WTC11 (cell line): ENCODE data around the gene CAPN14. TPM values are rescaled to one million over a fixed set of nuclear protein-coding genes. Genes with fewer than 3 reads are reported as not detected.

ENCODE experiments used
- ATAC-seq: fragments of 200-7000 bp; cut with Tn5 transposase; 2 replicates; pipeline ENCODE4 v1.10.0; 2021; ENCODE audit warnings: mild to moderate bottlenecking, moderate library complexity
- CTCF ChIA-PET: fragments of 300-600 bp; sonication (Branson Sonifier 250); formaldehyde crosslinking; loops from one replicate; lab custom pipeline; 2021; ENCODE audit warnings: antibody characterized with exemption; lab: Charles Lee
- POLR2A ChIA-PET: fragments of 350-600 bp; sonication (Branson Sonifier 250); formaldehyde crosslinking; loops from one replicate; lab custom pipeline; 2021; ENCODE audit warnings: antibody characterized with exemption; lab: Charles Lee
- DNase-seq: peaks from one replicate; pipeline ENCODE4 v3.0.0; 2021; ENCODE audit warnings: low spot score
- H3K27ac Mint-ChIP-seq: 2 replicates; pipeline ENCODE4 v1.8.0; 2021; ENCODE audit warnings: mixed read lengths
- H3K27me3 Mint-ChIP-seq: 2 replicates; pipeline ENCODE4 v1.8.0; 2021; ENCODE audit warnings: low read depth, mild to moderate bottlenecking, moderate library complexity, mixed read lengths
- H3K36me3 Mint-ChIP-seq: 2 replicates; pipeline ENCODE4 v1.8.0; 2021; ENCODE audit warnings: mixed read lengths
- H3K4me1 Mint-ChIP-seq: 2 replicates; pipeline ENCODE4 v1.8.0; 2022; ENCODE audit warnings: mixed read lengths
- H3K4me3 Mint-ChIP-seq: 2 replicates; pipeline ENCODE4 v1.8.0; 2021; ENCODE audit warnings: mild to moderate bottlenecking, moderate library complexity, mixed read lengths
- H3K9me3 Mint-ChIP-seq: 2 replicates; pipeline ENCODE4 v1.8.0; 2021; ENCODE audit warnings: mixed read lengths
- CBFB ChIP-seq: sonication (generic); formaldehyde crosslinking; IDR thresholded peaks from 2 replicates; pipeline ENCODE4 v1.8.1; 2022; ENCODE audit warnings: mild to moderate bottlenecking, low read depth, missing genetic modification reagents
- ELF4 ChIP-seq: sonication (generic); formaldehyde crosslinking; IDR thresholded peaks from 2 replicates; pipeline ENCODE4 v1.8.1; 2022; ENCODE audit warnings: low read depth, mild to moderate bottlenecking, moderate library complexity, missing genetic modification reagents
- ETV6 ChIP-seq: sonication (generic); formaldehyde crosslinking; IDR thresholded peaks from 2 replicates; pipeline ENCODE4 v1.8.1; 2022; ENCODE audit warnings: mild to moderate bottlenecking, missing genetic modification reagents
- IRF2 ChIP-seq: sonication (generic); formaldehyde crosslinking; IDR thresholded peaks from 2 replicates; pipeline ENCODE4 v1.8.0; 2022; ENCODE audit warnings: low read depth, missing genetic modification reagents, borderline replicate concordance
- KAT7 ChIP-seq: sonication (generic); formaldehyde crosslinking; IDR thresholded peaks from 2 replicates; pipeline ENCODE4 v1.8.1; 2023; ENCODE audit warnings: missing genetic modification reagents, mild to moderate bottlenecking, borderline replicate concordance
- NR1H2 ChIP-seq: sonication (generic); formaldehyde crosslinking; IDR thresholded peaks from 2 replicates; pipeline ENCODE4 v1.9.0; 2021; ENCODE audit warnings: mild to moderate bottlenecking, moderate library complexity, missing genetic modification reagents
- PRRX2 ChIP-seq: fragments of 250-450 bp; sonication (Bioruptor Pico); IDR thresholded peaks from 2 replicates; pipeline ENCODE4 v1.8.0; 2021; ENCODE audit warnings: mild to moderate bottlenecking
- TCF7 ChIP-seq: sonication (generic); formaldehyde crosslinking; IDR thresholded peaks from 2 replicates; pipeline ENCODE4 v1.8.0; 2022; ENCODE audit warnings: mild to moderate bottlenecking, low read depth, missing genetic modification reagents, moderate library complexity
- TP53 ChIP-seq: sonication (generic); formaldehyde crosslinking; IDR thresholded peaks from 2 replicates; pipeline ENCODE4 v1.8.1; 2023; ENCODE audit warnings: mild to moderate bottlenecking, missing genetic modification reagents
- ZBTB21 ChIP-seq: sonication (generic); formaldehyde crosslinking; IDR thresholded peaks from 2 replicates; pipeline ENCODE4 v1.8.1; 2023; ENCODE audit warnings: mild to moderate bottlenecking, missing genetic modification reagents, borderline replicate concordance
- ZNF121 ChIP-seq: sonication (generic); formaldehyde crosslinking; IDR thresholded peaks from 2 replicates; pipeline ENCODE4 v1.8.0; 2023; ENCODE audit warnings: missing genetic modification reagents
- ZNF219 ChIP-seq: sonication (generic); formaldehyde crosslinking; IDR thresholded peaks from 2 replicates; pipeline ENCODE4 v1.8.0; 2023; ENCODE audit warnings: missing genetic modification reagents, mild to moderate bottlenecking, borderline replicate concordance
- ZNF396 ChIP-seq: fragments of 250-450 bp; sonication (Bioruptor Pico); IDR thresholded peaks from 2 replicates; pipeline ENCODE4 v1.8.0; 2021; ENCODE audit warnings: mild to moderate bottlenecking, moderate library complexity, borderline replicate concordance
- ZNF671 ChIP-seq: fragments of 250-450 bp; sonication (Bioruptor Pico); IDR thresholded peaks from 2 replicates; pipeline ENCODE4 v1.8.0; 2021; ENCODE audit warnings: mild to moderate bottlenecking
- total RNA-seq: library from RNA; stranded (reverse); gene quantifications from 3 replicates; pipeline ENCODE4 v1.2.3, GENCODE V29; 2021
- TF ChIP-seq, protein P1 (sequence below): sonication (generic); formaldehyde crosslinking; conservative IDR thresholded peaks from 2 replicates; pipeline ENCODE4 v1.8.1; 2023; ENCODE audit warnings: mild to moderate bottlenecking, low read depth, missing genetic modification reagents, moderate library complexity
- TF ChIP-seq, protein P2 (sequence below): sonication (generic); formaldehyde crosslinking; IDR thresholded peaks from 2 replicates; pipeline ENCODE4 v1.8.1; 2023; ENCODE audit warnings: mild to moderate bottlenecking, missing genetic modification reagents
- TF ChIP-seq, protein P3 (sequence below): fragments of 250-450 bp; sonication (Bioruptor Pico); IDR thresholded peaks from 2 replicates; pipeline ENCODE4 v1.9.0; 2021; ENCODE audit warnings: mild to moderate bottlenecking
- TF ChIP-seq, protein P4 (sequence below): fragments of 250-450 bp; sonication (Bioruptor Pico); conservative IDR thresholded peaks from 2 replicates; pipeline ENCODE4 v1.9.0; 2021; ENCODE audit warnings: mild to moderate bottlenecking
- TF ChIP-seq, protein P5 (sequence below): fragments of 250-450 bp; sonication (Bioruptor Pico); IDR thresholded peaks from 2 replicates; pipeline ENCODE4 v2.1.2; 2022; ENCODE audit warnings: mild to moderate bottlenecking, moderate library complexity
- TF ChIP-seq, protein P6 (sequence below): sonication (generic); formaldehyde crosslinking; IDR thresholded peaks from 2 replicates; pipeline ENCODE4 v1.8.0; 2023; ENCODE audit warnings: missing genetic modification reagents
- TF ChIP-seq, protein P7 (sequence below): fragments of 250-450 bp; sonication (Bioruptor Pico); IDR thresholded peaks from 2 replicates; pipeline ENCODE4 v1.9.0; 2021; ENCODE audit warnings: mild to moderate bottlenecking
- TF ChIP-seq, protein P8 (sequence below): sonication (generic); formaldehyde crosslinking; IDR thresholded peaks from 2 replicates; pipeline ENCODE4 v1.8.1; 2022; ENCODE audit warnings: low read depth, mild to moderate bottlenecking, moderate library complexity, missing genetic modification reagents, borderline replicate concordance

The CAPN14 gene
- total RNA-seq, 1 experiment from 2014 or later: 0.11 TPM

DNA sequence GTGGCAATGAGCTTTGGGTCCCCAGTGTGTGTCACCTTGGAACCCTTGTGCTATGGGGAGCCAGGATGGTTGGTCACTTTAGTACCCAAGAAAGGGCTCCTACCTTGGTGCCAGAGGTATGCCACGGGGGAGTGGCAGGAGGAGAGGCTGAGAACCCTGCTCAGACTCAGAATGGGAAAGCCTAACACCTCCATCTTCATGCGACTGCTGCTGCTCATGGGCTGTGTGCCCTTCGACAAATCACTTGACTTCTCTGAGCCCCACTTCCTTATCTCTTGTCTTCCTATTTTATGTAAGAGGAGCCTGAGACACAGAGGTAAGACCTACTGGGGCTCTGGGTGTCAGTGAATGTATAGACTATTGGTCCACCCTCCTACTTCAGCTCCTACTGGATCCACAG is 41.8 kb upstream of the CAPN14 start (continued):
- TF ChIP-seq, protein P1, sequence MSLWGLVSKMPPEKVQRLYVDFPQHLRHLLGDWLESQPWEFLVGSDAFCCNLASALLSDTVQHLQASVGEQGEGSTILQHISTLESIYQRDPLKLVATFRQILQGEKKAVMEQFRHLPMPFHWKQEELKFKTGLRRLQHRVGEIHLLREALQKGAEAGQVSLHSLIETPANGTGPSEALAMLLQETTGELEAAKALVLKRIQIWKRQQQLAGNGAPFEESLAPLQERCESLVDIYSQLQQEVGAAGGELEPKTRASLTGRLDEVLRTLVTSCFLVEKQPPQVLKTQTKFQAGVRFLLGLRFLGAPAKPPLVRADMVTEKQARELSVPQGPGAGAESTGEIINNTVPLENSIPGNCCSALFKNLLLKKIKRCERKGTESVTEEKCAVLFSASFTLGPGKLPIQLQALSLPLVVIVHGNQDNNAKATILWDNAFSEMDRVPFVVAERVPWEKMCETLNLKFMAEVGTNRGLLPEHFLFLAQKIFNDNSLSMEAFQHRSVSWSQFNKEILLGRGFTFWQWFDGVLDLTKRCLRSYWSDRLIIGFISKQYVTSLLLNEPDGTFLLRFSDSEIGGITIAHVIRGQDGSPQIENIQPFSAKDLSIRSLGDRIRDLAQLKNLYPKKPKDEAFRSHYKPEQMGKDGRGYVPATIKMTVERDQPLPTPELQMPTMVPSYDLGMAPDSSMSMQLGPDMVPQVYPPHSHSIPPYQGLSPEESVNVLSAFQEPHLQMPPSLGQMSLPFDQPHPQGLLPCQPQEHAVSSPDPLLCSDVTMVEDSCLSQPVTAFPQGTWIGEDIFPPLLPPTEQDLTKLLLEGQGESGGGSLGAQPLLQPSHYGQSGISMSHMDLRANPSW (CRISPR knock-in tag): no peak
- TF ChIP-seq, protein P2, sequence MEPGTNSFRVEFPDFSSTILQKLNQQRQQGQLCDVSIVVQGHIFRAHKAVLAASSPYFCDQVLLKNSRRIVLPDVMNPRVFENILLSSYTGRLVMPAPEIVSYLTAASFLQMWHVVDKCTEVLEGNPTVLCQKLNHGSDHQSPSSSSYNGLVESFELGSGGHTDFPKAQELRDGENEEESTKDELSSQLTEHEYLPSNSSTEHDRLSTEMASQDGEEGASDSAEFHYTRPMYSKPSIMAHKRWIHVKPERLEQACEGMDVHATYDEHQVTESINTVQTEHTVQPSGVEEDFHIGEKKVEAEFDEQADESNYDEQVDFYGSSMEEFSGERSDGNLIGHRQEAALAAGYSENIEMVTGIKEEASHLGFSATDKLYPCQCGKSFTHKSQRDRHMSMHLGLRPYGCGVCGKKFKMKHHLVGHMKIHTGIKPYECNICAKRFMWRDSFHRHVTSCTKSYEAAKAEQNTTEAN (CRISPR knock-in tag): no peak
- TF ChIP-seq, protein P3, sequence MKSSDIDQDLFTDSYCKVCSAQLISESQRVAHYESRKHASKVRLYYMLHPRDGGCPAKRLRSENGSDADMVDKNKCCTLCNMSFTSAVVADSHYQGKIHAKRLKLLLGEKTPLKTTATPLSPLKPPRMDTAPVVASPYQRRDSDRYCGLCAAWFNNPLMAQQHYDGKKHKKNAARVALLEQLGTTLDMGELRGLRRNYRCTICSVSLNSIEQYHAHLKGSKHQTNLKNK: no peak
- TF ChIP-seq, protein P4, sequence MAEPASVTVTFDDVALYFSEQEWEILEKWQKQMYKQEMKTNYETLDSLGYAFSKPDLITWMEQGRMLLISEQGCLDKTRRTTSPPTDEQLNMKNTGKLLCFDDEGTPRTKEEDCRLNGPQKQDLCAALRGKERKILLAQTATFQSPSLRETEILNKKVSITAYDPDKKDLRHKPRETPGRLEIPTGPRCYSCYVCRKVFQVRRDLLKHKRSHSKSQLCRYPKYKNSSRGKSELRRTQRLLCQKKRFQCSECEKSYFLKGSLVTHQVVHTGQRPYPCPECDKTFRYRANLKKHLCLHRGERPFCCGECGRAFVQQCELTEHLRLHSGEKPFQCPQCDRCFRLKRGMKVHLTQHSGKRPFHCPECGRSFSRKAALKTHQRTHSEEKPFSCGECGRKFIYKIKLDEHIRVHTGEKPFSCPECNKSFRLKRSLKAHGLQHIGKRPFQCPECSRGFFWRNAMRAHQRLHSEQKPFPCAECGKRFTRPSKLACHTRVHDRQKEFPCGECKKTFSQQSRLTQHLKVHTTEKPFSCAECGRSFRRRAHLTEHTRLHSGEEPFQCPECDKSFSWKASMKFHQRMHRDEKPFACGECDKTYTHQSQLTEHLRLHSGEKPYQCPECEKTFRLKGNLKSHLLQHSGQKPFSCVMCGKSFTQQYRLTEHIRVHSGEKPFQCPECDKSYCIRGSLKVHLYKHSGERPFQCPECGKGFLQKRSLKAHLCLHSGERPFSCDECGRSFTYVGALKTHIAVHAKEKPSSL (CRISPR knock-in tag): no peak
- TF ChIP-seq, protein P5, sequence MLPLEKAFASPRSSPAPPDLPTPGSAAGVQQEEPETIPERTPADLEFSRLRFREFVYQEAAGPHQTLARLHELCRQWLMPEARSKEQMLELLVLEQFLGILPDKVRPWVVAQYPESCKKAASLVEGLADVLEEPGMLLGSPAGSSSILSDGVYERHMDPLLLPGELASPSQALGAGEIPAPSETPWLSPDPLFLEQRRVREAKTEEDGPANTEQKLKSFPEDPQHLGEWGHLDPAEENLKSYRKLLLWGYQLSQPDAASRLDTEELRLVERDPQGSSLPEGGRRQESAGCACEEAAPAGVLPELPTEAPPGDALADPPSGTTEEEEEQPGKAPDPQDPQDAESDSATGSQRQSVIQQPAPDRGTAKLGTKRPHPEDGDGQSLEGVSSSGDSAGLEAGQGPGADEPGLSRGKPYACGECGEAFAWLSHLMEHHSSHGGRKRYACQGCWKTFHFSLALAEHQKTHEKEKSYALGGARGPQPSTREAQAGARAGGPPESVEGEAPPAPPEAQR (CRISPR knock-in tag): no peak
- no peak for TF ChIP-seq KAT7
- no peak for TF ChIP-seq CBFB
- no peak for TF ChIP-seq ETV6

DNA sequence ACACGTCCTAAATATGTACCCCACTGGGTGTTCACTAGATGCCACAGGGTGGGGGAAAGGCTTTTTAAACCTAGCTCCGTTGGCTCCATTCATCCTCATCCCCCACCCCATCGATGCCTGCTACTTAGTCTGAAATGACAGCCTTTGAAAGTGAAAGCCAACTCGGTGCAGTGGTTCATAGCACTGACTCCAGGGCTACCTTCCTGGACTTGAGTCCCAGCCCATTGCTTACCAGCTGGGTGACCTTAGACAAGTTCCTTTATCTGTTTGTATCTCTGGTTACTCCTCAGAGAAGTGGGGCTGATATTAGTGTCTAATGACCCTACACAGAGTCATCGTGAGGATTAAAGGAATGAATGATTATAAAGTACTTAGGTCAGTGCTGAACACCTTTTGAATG is 41.0 kb upstream of the CAPN14 start:
- POLR2A ChIA-PET: interaction anchor here (1.0 kb wide), 1 partner anchor 12 kb away, joined by 3 read pairs; no protein-coding TSS in a partner anchor
- Mint-ChIP-seq H3K27ac (no peak overlapping the region), H3K4me3 (no peak overlapping the region), H3K9me3 (no peaks in the 10 kb centered on the region), H3K27me3 (no peaks in the 10 kb centered on the region), H3K36me3 (peaks cover 23% of the 10 kb centered on the region), H3K4me1 (peaks cover 37% of the 10 kb centered on the region)
- CTCF ChIA-PET: interaction anchor here (1.7 to 3.0 kb wide), 3 partner anchors 10 to 88 kb away, joined by 5 to 10 read pairs (median 6); no protein-coding TSS in a partner anchor
- TF ChIP-seq, protein P6, sequence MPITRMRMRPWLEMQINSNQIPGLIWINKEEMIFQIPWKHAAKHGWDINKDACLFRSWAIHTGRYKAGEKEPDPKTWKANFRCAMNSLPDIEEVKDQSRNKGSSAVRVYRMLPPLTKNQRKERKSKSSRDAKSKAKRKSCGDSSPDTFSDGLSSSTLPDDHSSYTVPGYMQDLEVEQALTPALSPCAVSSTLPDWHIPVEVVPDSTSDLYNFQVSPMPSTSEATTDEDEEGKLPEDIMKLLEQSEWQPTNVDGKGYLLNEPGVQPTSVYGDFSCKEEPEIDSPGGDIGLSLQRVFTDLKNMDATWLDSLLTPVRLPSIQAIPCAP (CRISPR knock-in tag): no peak
- TF ChIP-seq ZNF396 (CRISPR knock-in tag) (no peak), PRRX2 (no peak), TCF7 (CRISPR knock-in tag) (no peak), ZNF671 (CRISPR knock-in tag) (no peak), ZNF121 (CRISPR knock-in tag) (no peak), IRF2 (no peak), ZNF219 (CRISPR knock-in tag) (no peak), ZBTB21 (CRISPR knock-in tag) (no peak), KAT7 (no peak), NR1H2 (no peak), CBFB (no peak), TP53 (CRISPR knock-in tag) (no peak), ELF4 (CRISPR knock-in tag) (no peak)
- TF ChIP-seq, protein P7, sequence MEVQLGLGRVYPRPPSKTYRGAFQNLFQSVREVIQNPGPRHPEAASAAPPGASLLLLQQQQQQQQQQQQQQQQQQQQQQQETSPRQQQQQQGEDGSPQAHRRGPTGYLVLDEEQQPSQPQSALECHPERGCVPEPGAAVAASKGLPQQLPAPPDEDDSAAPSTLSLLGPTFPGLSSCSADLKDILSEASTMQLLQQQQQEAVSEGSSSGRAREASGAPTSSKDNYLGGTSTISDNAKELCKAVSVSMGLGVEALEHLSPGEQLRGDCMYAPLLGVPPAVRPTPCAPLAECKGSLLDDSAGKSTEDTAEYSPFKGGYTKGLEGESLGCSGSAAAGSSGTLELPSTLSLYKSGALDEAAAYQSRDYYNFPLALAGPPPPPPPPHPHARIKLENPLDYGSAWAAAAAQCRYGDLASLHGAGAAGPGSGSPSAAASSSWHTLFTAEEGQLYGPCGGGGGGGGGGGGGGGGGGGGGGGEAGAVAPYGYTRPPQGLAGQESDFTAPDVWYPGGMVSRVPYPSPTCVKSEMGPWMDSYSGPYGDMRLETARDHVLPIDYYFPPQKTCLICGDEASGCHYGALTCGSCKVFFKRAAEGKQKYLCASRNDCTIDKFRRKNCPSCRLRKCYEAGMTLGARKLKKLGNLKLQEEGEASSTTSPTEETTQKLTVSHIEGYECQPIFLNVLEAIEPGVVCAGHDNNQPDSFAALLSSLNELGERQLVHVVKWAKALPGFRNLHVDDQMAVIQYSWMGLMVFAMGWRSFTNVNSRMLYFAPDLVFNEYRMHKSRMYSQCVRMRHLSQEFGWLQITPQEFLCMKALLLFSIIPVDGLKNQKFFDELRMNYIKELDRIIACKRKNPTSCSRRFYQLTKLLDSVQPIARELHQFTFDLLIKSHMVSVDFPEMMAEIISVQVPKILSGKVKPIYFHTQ (CRISPR knock-in tag): no peak
- TF ChIP-seq, protein P8, sequence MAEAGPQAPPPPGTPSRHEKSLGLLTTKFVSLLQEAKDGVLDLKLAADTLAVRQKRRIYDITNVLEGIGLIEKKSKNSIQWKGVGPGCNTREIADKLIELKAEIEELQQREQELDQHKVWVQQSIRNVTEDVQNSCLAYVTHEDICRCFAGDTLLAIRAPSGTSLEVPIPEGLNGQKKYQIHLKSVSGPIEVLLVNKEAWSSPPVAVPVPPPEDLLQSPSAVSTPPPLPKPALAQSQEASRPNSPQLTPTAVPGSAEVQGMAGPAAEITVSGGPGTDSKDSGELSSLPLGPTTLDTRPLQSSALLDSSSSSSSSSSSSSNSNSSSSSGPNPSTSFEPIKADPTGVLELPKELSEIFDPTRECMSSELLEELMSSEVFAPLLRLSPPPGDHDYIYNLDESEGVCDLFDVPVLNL (CRISPR knock-in tag): no peak
- ATAC-seq (no peak), DNase-seq (no peak)
